ENCODE data around the gene BAZ2B.

GRCh38 chr2:159633219-159633618, 16.9 kb upstream of the BAZ2B start:
- TF ChIP-seq CTCF (IDR thresholded peaks at IDR 0.05 in 2 of 3, conservative IDR thresholded peaks at IDR 0.05 in 1 of 3; ENCODE audit: borderline replicate concordance in 1 of 3, insufficient read depth in 1 of 3, low read depth in 2 of 3, low read length in 2 of 3) = no peak
- no peak for TF ChIP-seq TCF7L2 (IDR thresholded peaks at IDR 0.05; ENCODE audit: borderline replicate concordance, extremely low read depth, insufficient read depth, insufficient read length)
- no peak for TF ChIP-seq MAX (IDR thresholded peaks at IDR 0.05)
- no peak for TF ChIP-seq EZH2phosphoT487 (IDR thresholded peaks at IDR 0.05; ENCODE audit: borderline replicate concordance)
- no peak for TF ChIP-seq SIN3A (IDR thresholded peaks at IDR 0.05; ENCODE audit: low read depth)
- TF ChIP-seq POLR2A (IDR thresholded peaks at IDR 0.05; ENCODE audit: borderline replicate concordance, extremely low read depth, insufficient read depth, insufficient read length) = no peak
- no peak for TF ChIP-seq EZH2 (IDR thresholded peaks at IDR 0.05)
